Trophoblast cell (in vitro differentiated cells and primary cell): Measurements from ENCODE around the gene KIFAP3. TPM values are rescaled to one million over a fixed set of nuclear protein-coding genes. Genes with fewer than 3 reads are reported as not detected.
"Not testable (repeated sequence)": the region's sequence is repeated elsewhere in the genome, so short reads cannot be mapped to it uniquely, and the experiment has no call there.

Experiments used
- DNase-seq, 2 donors: peaks; one replicate each; pipeline ENCODE4 v3.0.0-alpha.2; 2016
- H2AFZ ChIP-seq: 2 replicates; pipeline ENCODE4 v1.6.1; 2013; ENCODE audit warnings: low read length, moderate library complexity, mild to moderate bottlenecking; ENCODE audit not compliant: insufficient read depth, poor library complexity
- H2AK5ac ChIP-seq: 2 replicates; pipeline ENCODE4 v1.6.1; 2013; ENCODE audit warnings: mild to moderate bottlenecking, low read length
- H2BK120ac ChIP-seq: 2 replicates; pipeline ENCODE4 v1.6.1; 2013; ENCODE audit warnings: low read length, mild to moderate bottlenecking, moderate library complexity; ENCODE audit not compliant: insufficient read depth, poor library complexity
- H2BK12ac ChIP-seq: 2 replicates; pipeline ENCODE4 v1.6.1; 2013; ENCODE audit warnings: mild to moderate bottlenecking, low read length, moderate library complexity
- H2BK5ac ChIP-seq: 2 replicates; pipeline ENCODE4 v1.6.1; 2013; ENCODE audit warnings: low read length, low read depth, moderate library complexity, mild to moderate bottlenecking; ENCODE audit not compliant: poor library complexity
- H3K14ac ChIP-seq: 2 replicates; pipeline ENCODE4 v1.6.1; 2013; ENCODE audit warnings: mild to moderate bottlenecking, low read length
- H3K18ac ChIP-seq: 2 replicates; pipeline ENCODE4 v1.6.1; 2013; ENCODE audit warnings: mild to moderate bottlenecking, low read length
- H3K23ac ChIP-seq: 2 replicates; pipeline ENCODE4 v1.6.1; 2013; ENCODE audit warnings: low read length
- H3K27ac ChIP-seq: 2 replicates; pipeline ENCODE4 v1.5.1; 2013; ENCODE audit warnings: low read depth, mild to moderate bottlenecking, inconsistent platforms, low read length, moderate library complexity
- H3K27me3 ChIP-seq: 2 replicates; pipeline ENCODE4 v1.6.1; 2013; ENCODE audit warnings: inconsistent platforms, mild to moderate bottlenecking, low read length, moderate library complexity; ENCODE audit not compliant: insufficient read depth
- H3K36me3 ChIP-seq, 2 experiments: 1 replicate in 1 of 2; 2 replicates in 1 of 2; pipeline ENCODE4 v1.6.1; 2013; ENCODE audit warnings: low read length in 2 of 2, mild to moderate bottlenecking in 2 of 2, moderate library complexity in 1 of 2; ENCODE audit not compliant: insufficient read depth in 2 of 2, control insufficient read depth in 1 of 2
- H3K4ac ChIP-seq: 2 replicates; pipeline ENCODE4 v1.6.1; 2013; ENCODE audit warnings: low read depth, mild to moderate bottlenecking, low read length, moderate library complexity
- H3K4me1 ChIP-seq, 2 experiments: 1 replicate in 1 of 2; 2 replicates in 1 of 2; pipeline ENCODE4 v1.6.1; 2013; ENCODE audit warnings: low read length in 2 of 2, mild to moderate bottlenecking in 2 of 2, moderate library complexity in 1 of 2; ENCODE audit not compliant: insufficient read depth in 2 of 2, control insufficient read depth in 1 of 2
- H3K4me2 ChIP-seq: 2 replicates; pipeline ENCODE4 v1.6.1; 2013; ENCODE audit warnings: inconsistent platforms, mild to moderate bottlenecking, low read length, moderate library complexity
- H3K4me3 ChIP-seq: 2 replicates; pipeline ENCODE4 v1.5.1; 2013; ENCODE audit warnings: mild to moderate bottlenecking, low read depth, low read length, inconsistent platforms
- H3K79me1 ChIP-seq: one replicate; pipeline ENCODE4 v1.6.1; 2013; ENCODE audit warnings: low read length
- H3K79me2 ChIP-seq: 2 replicates; pipeline ENCODE4 v1.6.1; 2013; ENCODE audit warnings: low read length, mild to moderate bottlenecking; ENCODE audit not compliant: control insufficient read depth, insufficient read depth, poor library complexity
- H3K9ac ChIP-seq: 2 replicates; pipeline ENCODE4 v1.6.1; 2013; ENCODE audit warnings: mild to moderate bottlenecking, low read length
- H3K9me3 ChIP-seq: 2 replicates; pipeline ENCODE4 v1.6.1; 2013; ENCODE audit warnings: low read depth, mild to moderate bottlenecking, control low read depth, inconsistent platforms, low read length; ENCODE audit not compliant: insufficient read depth
- H4K12ac ChIP-seq: 2 replicates; pipeline ENCODE4 v1.6.1; 2013; ENCODE audit warnings: low read depth, mild to moderate bottlenecking, low read length, moderate library complexity
- H4K8ac ChIP-seq: 2 replicates; pipeline ENCODE4 v1.6.1; 2013; ENCODE audit warnings: low read depth, mild to moderate bottlenecking, low read length, moderate library complexity
- H4K91ac ChIP-seq: one replicate; pipeline ENCODE4 v1.6.1; 2013; ENCODE audit warnings: low read depth, mild to moderate bottlenecking, low read length, moderate library complexity
- WGBS: extraction: QIAGEN DNeasy Blood & Tissue Kit; methylation state at CpG from one replicate; pipeline ENCODE4 v1.1.7; 2013; ENCODE audit warnings: missing lambda C conversion rate; ENCODE audit not compliant: insufficient read length, insufficient coverage; ENCODE audit errors: extremely low coverage; 5-methylcytosine and 5-hydroxymethylcytosine counted together
- polyA plus RNA-seq: library from polyadenylated mRNA; stranded (reverse); fragments of 200-250 nt; gene quantifications from 2 replicates; pipeline ENCODE4 v1.2.3, GENCODE V29; 2013

The KIFAP3 gene
- 39.2 and 42.8 TPM in 2 replicates for polyA plus RNA-seq

GRCh38 chr1:170074250-170075157, at the start of gene KIFAP3:
Gene KIFAP3 (minus strand): TSS chr1:170074695. CDS start chr1:170074467, 228 bp downstream.
- peaks cover 4% of the 10 kb centered on the region for H3K79me1 ChIP-seq
- H3K36me3 ChIP-seq = peaks cover 0 to 2% of the 10 kb centered on the region in 2 experiments
- no peak within 1 kb of the TSS for H2BK12ac ChIP-seq
- H3K79me2 ChIP-seq = no peaks in the 10 kb centered on the region
- DNase-seq = peak; percentile 98 to 99
- H3K18ac ChIP-seq = peak within 1 kb of the TSS; percentile 6
- no peaks in the 10 kb centered on the region for H3K27me3 ChIP-seq
- no peak within 1 kb of the TSS for H3K23ac ChIP-seq
- H3K9ac ChIP-seq = peak within 1 kb of the TSS; percentile 59
- peaks cover 0 to 4% of the 10 kb centered on the region in 2 experiments for H3K4me1 ChIP-seq
- H4K12ac ChIP-seq = no peak within 1 kb of the TSS
- peaks cover 1% of the 10 kb centered on the region for H3K9me3 ChIP-seq
- H3K4me2 ChIP-seq = peak within 1 kb of the TSS; percentile 70
- no peak within 1 kb of the TSS for H3K14ac ChIP-seq
- peak within 1 kb of the TSS; percentile 13 for H4K8ac ChIP-seq
- peak within 1 kb of the TSS; percentile 36 for H3K27ac ChIP-seq
- no peak within 1 kb of the TSS for H2BK120ac ChIP-seq
- peak within 1 kb of the TSS; percentile 10 for H2BK5ac ChIP-seq
- WGBS = no CpG with 5 or more reads among the region's 39 CpGs
- H3K4ac ChIP-seq = peak within 1 kb of the TSS; percentile 9
- H3K4me3 ChIP-seq = peak within 1 kb of the TSS; percentile 86
- H2AK5ac ChIP-seq = no peak within 1 kb of the TSS
- H2AFZ ChIP-seq = peak within 1 kb of the TSS; percentile 47
- peak within 1 kb of the TSS; percentile 22 for H4K91ac ChIP-seq

GRCh38 chr1:170122366-170122765, 47.9 kb upstream of the KIFAP3 start:
- Histone ChIP-seq H3K4me1 (no peaks in the 10 kb centered on the region), H3K4ac (no peak overlapping the region), H4K8ac (no peak overlapping the region), H3K14ac (no peak overlapping the region), H3K36me3 (no peaks in the 10 kb centered on the region), H4K91ac (no peak overlapping the region), H3K27me3 (no peaks in the 10 kb centered on the region), H3K79me1 (no peaks in the 10 kb centered on the region), H3K9ac (no peak overlapping the region), H3K4me3 (no peak overlapping the region), H3K4me2 (no peak overlapping the region), H4K12ac (no peak overlapping the region), H2AFZ (no peak overlapping the region), H2BK120ac (no peak overlapping the region), H3K9me3 (no peaks in the 10 kb centered on the region), H2BK12ac (no peak overlapping the region), H3K23ac (no peak overlapping the region), H3K79me2 (no peaks in the 10 kb centered on the region), H3K18ac (no peak overlapping the region), H2BK5ac (no peak overlapping the region), H3K27ac (no peak overlapping the region), H2AK5ac (no peak overlapping the region)
- no CpG with 5 or more reads among the region's 6 CpGs for WGBS
- DNase-seq = no peak

GRCh38 chr1:170114906-170115305, 40.4 kb upstream of the KIFAP3 start:
- Histone ChIP-seq H4K8ac (no peak overlapping the region), H2BK120ac (no peak overlapping the region), H3K79me1 (no peaks in the 10 kb centered on the region), H3K9ac (no peak overlapping the region), H3K18ac (no peak overlapping the region), H3K36me3 (no peaks in the 10 kb centered on the region), H3K27me3 (no peaks in the 10 kb centered on the region), H3K9me3 (no peaks in the 10 kb centered on the region), H3K79me2 (no peaks in the 10 kb centered on the region), H3K4ac (no peak overlapping the region), H2AFZ (no peak overlapping the region), H3K14ac (no peak overlapping the region), H4K91ac (no peak overlapping the region), H3K27ac (no peak overlapping the region), H2BK5ac (no peak overlapping the region), H3K4me3 (no peak overlapping the region), H3K4me2 (no peak overlapping the region), H2AK5ac (no peak overlapping the region), H3K23ac (no peak overlapping the region), H4K12ac (no peak overlapping the region), H3K4me1 (no peaks in the 10 kb centered on the region), H2BK12ac (no peak overlapping the region)
- no CpG with 5 or more reads among the region's 2 CpGs for WGBS
- peak in 1 of 2 donors; percentile 28 for DNase-seq

- not testable (repeated sequence) for H3K36me3 ChIP-seq, H2AFZ ChIP-seq, H3K18ac ChIP-seq, H2BK12ac ChIP-seq, DNase-seq, H3K27me3 ChIP-seq, H3K4me2 ChIP-seq, H3K4me1 ChIP-seq, H3K9ac ChIP-seq, H4K91ac ChIP-seq, H3K14ac ChIP-seq, H3K9me3 ChIP-seq, H3K27ac ChIP-seq, H3K23ac ChIP-seq, H3K4me3 ChIP-seq, H3K4ac ChIP-seq, H3K79me2 ChIP-seq, H2BK120ac ChIP-seq, H4K8ac ChIP-seq, H2AK5ac ChIP-seq, H3K79me1 ChIP-seq, H2BK5ac ChIP-seq, H4K12ac ChIP-seq
- no CpG with 5 or more reads among the region's 8 CpGs for WGBS
Measured at GRCh38 chr1:170113140-170113539, 38.6 kb upstream of the KIFAP3 start.
